GM23248 (cell line): ENCODE results near the gene RELL1. TPM values are rescaled to one million over a fixed set of nuclear protein-coding genes. Genes with fewer than 3 reads are reported as not detected.

Experiments used
- DNase-seq: peaks from one replicate; pipeline ENCODE4 v3.0.0-alpha.2; 2015
- H2AFZ ChIP-seq: fragments of 200-600 bp; sonication (generic); 2 replicates; pipeline ENCODE4 v1.6.1; 2016; ENCODE audit warnings: antibody characterized with exemption
- H3F3A ChIP-seq: fragments of 200-600 bp; sonication (generic); 2 replicates; pipeline ENCODE4 v1.6.1; 2016; ENCODE audit warnings: mild to moderate bottlenecking, antibody characterized with exemption, mixed run types; ENCODE audit not compliant: insufficient read depth
- H3K27ac ChIP-seq: fragments of 200-600 bp; sonication (generic); 2 replicates; pipeline ENCODE4 v1.5.1; 2016; ENCODE audit warnings: mild to moderate bottlenecking
- H3K27me3 ChIP-seq: fragments of 200-600 bp; sonication (generic); replicated peaks from 2 replicates; pipeline ENCODE4 v1.6.1; 2016; ENCODE audit warnings: mild to moderate bottlenecking; ENCODE audit not compliant: insufficient read depth
- H3K36me3 ChIP-seq: fragments of 200-600 bp; sonication (generic); 2 replicates; pipeline ENCODE4 v1.6.1; 2016; ENCODE audit warnings: low read depth, mild to moderate bottlenecking
- H3K4me1 ChIP-seq: fragments of 200-600 bp; sonication (generic); 2 replicates; pipeline ENCODE4 v1.6.1; 2016; ENCODE audit warnings: mild to moderate bottlenecking; ENCODE audit not compliant: insufficient read depth
- H3K4me2 ChIP-seq: fragments of 200-600 bp; sonication (generic); one replicate; pipeline ENCODE4 v1.6.1; 2016; ENCODE audit warnings: mild to moderate bottlenecking; ENCODE audit not compliant: unreplicated experiment
- H3K4me3 ChIP-seq: fragments of 200-600 bp; sonication (generic); 2 replicates; pipeline ENCODE4 v1.5.1; 2016; ENCODE audit warnings: mild to moderate bottlenecking
- H3K79me2 ChIP-seq: fragments of 200-600 bp; sonication (generic); 2 replicates; pipeline ENCODE4 v1.6.1; 2016; ENCODE audit warnings: mild to moderate bottlenecking; ENCODE audit not compliant: insufficient read depth
- H3K9ac ChIP-seq: fragments of 200-600 bp; sonication (generic); 2 replicates; pipeline ENCODE4 v1.6.1; 2016; ENCODE audit warnings: mild to moderate bottlenecking
- H3K9me2 ChIP-seq: fragments of 200-600 bp; sonication (generic); 2 replicates; pipeline ENCODE4 v1.6.1; 2016; ENCODE audit warnings: mixed run types, mild to moderate bottlenecking, moderate library complexity; ENCODE audit not compliant: insufficient read depth
- H3K9me3 ChIP-seq: fragments of 200-600 bp; sonication (generic); one replicate; pipeline ENCODE4 v1.6.1; 2017; ENCODE audit warnings: low read depth
- H4K20me1 ChIP-seq: fragments of 200-600 bp; sonication (generic); 2 replicates; pipeline ENCODE4 v1.6.0; 2016; ENCODE audit not compliant: insufficient read depth
- EZH2 ChIP-seq: fragments of 200-600 bp; sonication (generic); IDR thresholded peaks from 2 replicates; pipeline ENCODE4 v1.6.1; 2018; ENCODE audit warnings: antibody characterized with exemption, mild to moderate bottlenecking; ENCODE audit not compliant: insufficient read depth, poor library complexity, severe bottlenecking
- EZH2phosphoT487 ChIP-seq: fragments of 200-600 bp; sonication (generic); IDR thresholded peaks from 2 replicates; pipeline ENCODE4 v1.6.1; 2018; ENCODE audit warnings: antibody characterized with exemption, moderate library complexity, mild to moderate bottlenecking, low read depth; ENCODE audit not compliant: insufficient read depth
- WGBS, 2 experiments: methylation state at CpG; one replicate each; pipeline ENCODE4 v1.1.6; 2015 to 2017; ENCODE audit warnings: low lambda C conversion rate in 2 of 2, low coverage in 1 of 2; ENCODE audit errors: missing lambda C conversion rate in 2 of 2; 5-methylcytosine and 5-hydroxymethylcytosine counted together
- in situ Hi-C: fragments of 300-500 bp; cut with MboI; formaldehyde crosslinking; loops from 2 replicates; pipeline ENCODE4 v1.15.0; 2020
- polyA plus RNA-seq: library from polyadenylated mRNA; unstranded; fragments of >200 nt; fragmentation: Nextera tagmentation; extraction: Ambion mirVana; gene quantifications from 2 replicates; pipeline ENCODE4 v1.2.1, GENCODE V29; 2016
- small RNA-seq: library from RNA; depleted of rRNA; stranded (forward); fragments of <200 nt; gene quantifications from one replicate; pipeline ENCODE3, GENCODE V24; 2014; ENCODE audit warnings: low read depth, low replicate concordance
- total RNA-seq: library from RNA; depleted of rRNA; stranded (reverse); fragments of >200 nt; shearing (Covaris generic); gene quantifications from 2 replicates; pipeline ENCODE4 v1.2.3, GENCODE V29; 2014; rRNA removed

The RELL1 gene
- total and polyA plus RNA-seq, 2 experiments from 2014 or later, result 7.7 to 42.5 TPM

DNA sequence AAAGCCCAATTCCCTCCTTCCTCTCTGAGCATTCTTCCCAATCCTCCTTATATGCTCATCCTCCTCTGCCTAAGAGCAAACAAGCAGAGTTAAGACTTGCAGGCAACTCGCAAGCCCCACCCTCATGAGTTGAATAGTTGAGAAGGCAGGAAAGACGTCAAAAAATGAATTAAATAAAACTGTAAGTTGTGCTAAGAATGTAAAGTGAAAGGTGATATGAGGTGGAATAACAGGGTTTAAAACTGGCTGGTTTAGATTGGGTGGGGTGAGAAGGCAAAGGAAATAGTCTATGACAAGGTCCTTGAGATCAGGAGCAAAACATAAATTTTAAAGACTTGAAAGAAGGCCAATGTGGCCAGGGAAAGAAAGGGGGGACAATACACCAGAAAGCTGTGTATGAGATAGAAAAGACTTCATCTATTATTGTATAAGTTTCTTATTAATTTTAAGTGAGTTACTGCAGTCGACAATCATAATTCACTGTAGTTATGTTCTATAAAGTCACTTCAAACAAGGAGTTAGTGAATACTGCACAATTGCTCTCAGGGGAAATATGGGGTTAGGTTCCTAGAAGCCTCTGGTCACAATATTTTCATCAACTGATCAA lies 124.9 kb downstream of the RELL1 start:
- in situ Hi-C loops, result loop anchor here (10.0 kb wide), 1 partner anchor 106 kb away; a partner anchor contains a TSS
- Histone ChIP-seq H3F3A (no peaks in the 10 kb centered on the region), H4K20me1 (no peaks in the 10 kb centered on the region), H3K79me2 (no peaks in the 10 kb centered on the region), H3K9me2 (no peaks in the 10 kb centered on the region), H3K36me3 (no peaks in the 10 kb centered on the region), H3K27me3 (no peaks in the 10 kb centered on the region), H3K4me3 (no peak overlapping the region), H3K9ac (no peak overlapping the region), H3K9me3 (no peaks in the 10 kb centered on the region), H2AFZ (no peak overlapping the region), H3K4me2 (no peak overlapping the region), H3K4me1 (no peaks in the 10 kb centered on the region), H3K27ac (no peak overlapping the region)
- 42 to 47% methylated on average over 3 of the region's 3 CpGs for whole genome bisulfite sequencing, 2 experiments
- no peak for DNase-seq
- TF ChIP-seq EZH2phosphoT487, result no peak
- no peak for TF ChIP-seq EZH2

Small RNAs within 50 kb of the gene (small RNA-seq; reads per million reads assigned to genes)
- gene RF00019, result not detected

Other genes with a start within 250 kb of the RELL1 start
- 17.9 and 20.9 TPM in 2 replicates for gene PGM2, start 140.3 kb upstream of the RELL1 start, total RNA-seq
- gene PGM2, start 140.3 kb upstream of the RELL1 start, polyA plus RNA-seq, result 11.2 and 12.5 TPM in 2 replicates
- 34.6 and 41.1 TPM in 2 replicates for gene TBC1D1, start 204.7 kb upstream of the RELL1 start, total RNA-seq
- 12.4 and 13.6 TPM in 2 replicates for gene TBC1D1, start 204.7 kb upstream of the RELL1 start, polyA plus RNA-seq